Ovary (tissue), 9 donors: Measurements from ENCODE around the gene NFKB2. TPM values are rescaled to one million over a fixed set of nuclear protein-coding genes. Genes with fewer than 3 reads are reported as not detected.

Experiments
- DNase-seq, 5 donors: peaks; one replicate each; pipeline ENCODE4 v3.0.0-alpha.2; 2019 to 2020
- H3K27ac ChIP-seq, 2 donors: fragments of 200-600 bp; one replicate each; pipeline versions ENCODE4 v1.5.1 to v1.8.0; 2019 to 2022
- H3K27me3 ChIP-seq: fragments of 200-600 bp; one replicate; pipeline ENCODE4 v1.8.0; 2022
- H3K36me3 ChIP-seq: fragments of 200-600 bp; sonication (generic); one replicate; pipeline ENCODE4 v1.5.1; 2019
- H3K4me1 ChIP-seq: one replicate; pipeline ENCODE4 v1.8.1; 2013; ENCODE audit warnings: mild to moderate bottlenecking, moderate library complexity; ENCODE audit not compliant: insufficient read depth
- H3K4me3 ChIP-seq: fragments of 200-600 bp; sonication (generic); one replicate; pipeline ENCODE4 v1.5.1; 2017
- H3K9me3 ChIP-seq, 2 donors: fragments of 200-600 bp in 1 of 2; sonication (generic) in 1 of 2; one replicate each; pipeline versions ENCODE4 v1.5.1 to v1.8.1; 2013 to 2019; ENCODE audit warnings: mild to moderate bottlenecking in 1 of 2, moderate library complexity in 1 of 2
- CTCF ChIP-seq, 3 donors: fragments of 450-650 bp in 2 of 3; fragments of 200-600 bp in 1 of 3; IDR thresholded peaks; one replicate each; pipeline versions ENCODE4 v1.5.1 to v1.8.0; 2016 to 2022; ENCODE audit warnings: antibody characterized with exemption in 3 of 3, mild to moderate bottlenecking in 1 of 3
- EP300 ChIP-seq: sonication (generic); formaldehyde crosslinking; IDR thresholded peaks from one replicate; pipeline ENCODE4 v1.6.1; 2017; ENCODE audit warnings: antibody characterized with exemption
- POLR2A ChIP-seq: fragments of 450-650 bp; IDR thresholded peaks from one replicate; pipeline ENCODE4 v1.6.1; 2017; ENCODE audit warnings: antibody characterized with exemption, mild to moderate bottlenecking, moderate library complexity
- WGBS, 3 donors: extraction: QIAGEN DNeasy Blood & Tissue Kit in 1 of 3; methylation state at CpG; one replicate each; pipeline versions ENCODE4 v1.1.5 to v1.1.7; 2013 to 2017; 5-methylcytosine and 5-hydroxymethylcytosine counted together
- intact Hi-C, 4 donors: fragments of 100-400 bp; cut with DNase I; formaldehyde crosslinking; loops; one replicate each; pipeline versions ENCODE4 v1.11.0 to v1.15.1; 2022 to 2023
- polyA plus RNA-seq, 2 donors: library from polyadenylated mRNA; stranded (reverse); fragments of 200-250 nt in 1 of 2; fragments of 350-450 nt in 1 of 2; fragmentation: Illumina TruSeq in 1 of 2; extraction: RNeasy Lipid Tissue Mini Kit (QIAGEN cat#74804) in 1 of 2; gene quantifications; one replicate each; pipeline ENCODE4 v1.2.3, GENCODE V29; 2013 to 2014
- total RNA-seq, 7 donors: library from RNA; depleted of rRNA in 2 of 7; stranded (reverse); fragments of >200 nt in 2 of 7; fragmentation: NEBNext Ultra II Directional in 3 of 7; extraction: Animal tissue kit (Norgen Biotek cat#: 25700) in 3 of 7; gene quantifications; one replicate each; pipeline versions ENCODE4 v1.1.0 to v1.2.4, GENCODE V29; 2016 to 2023
- donor health status: DM: no; HTN: no; CAD: no; lungs with moderate emphysema.
- donor health status: DM: no; HTN: no; CAD: no.
- donor health status: Bipolar disorder and iron deficiency.
- donor health status: DM: yes; HTN: yes; CAD: no.
- donor health status: DM: no; HTN: no; CAD: no.
- donor health status: DM: yes; HTN: yes; CAD: no.

Gene NFKB2
- total and polyA plus RNA-seq, 9 donors: 16.3 to 42.6 (median 32.7) TPM

DNA sequence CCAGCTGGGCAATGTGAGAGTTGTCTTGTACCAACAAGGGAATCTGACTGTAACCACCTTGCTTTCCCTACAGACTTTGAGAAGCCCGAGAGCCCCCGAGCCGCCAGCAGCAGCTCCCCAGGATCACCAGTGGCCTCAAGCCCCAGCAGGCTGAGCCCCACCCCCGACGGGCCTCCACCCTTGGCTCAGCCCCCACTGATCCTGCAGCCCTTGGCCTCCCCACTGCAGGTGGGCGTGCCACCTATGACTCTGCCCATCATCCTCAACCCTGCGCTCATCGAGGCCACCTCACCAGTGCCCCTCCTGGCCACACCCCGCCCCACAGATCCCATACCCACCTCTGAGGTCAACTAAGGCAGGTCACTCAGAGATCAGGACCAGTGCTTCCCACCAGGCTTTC lies 13.5 kb upstream of the NFKB2 start:
- Histone ChIP-seq H3K27ac (no peak overlapping the region), H3K9me3 (no peaks in the 10 kb centered on the region), H3K36me3 (no peaks in the 10 kb centered on the region), H3K4me1 (no peaks in the 10 kb centered on the region), H3K4me3 (no peak overlapping the region), H3K27me3 (no peaks in the 10 kb centered on the region)
- intact Hi-C loops: loop anchor here in 1 of 4 donors (10.0 kb wide), 1 partner anchor 93 kb away; no protein-coding TSS in a partner anchor
- no peak for DNase-seq
- 82 to 87% (median 85%) methylated on average over 9 of the region's 9 CpGs for WGBS, 3 donors
- no peak for TF ChIP-seq POLR2A

DNA sequence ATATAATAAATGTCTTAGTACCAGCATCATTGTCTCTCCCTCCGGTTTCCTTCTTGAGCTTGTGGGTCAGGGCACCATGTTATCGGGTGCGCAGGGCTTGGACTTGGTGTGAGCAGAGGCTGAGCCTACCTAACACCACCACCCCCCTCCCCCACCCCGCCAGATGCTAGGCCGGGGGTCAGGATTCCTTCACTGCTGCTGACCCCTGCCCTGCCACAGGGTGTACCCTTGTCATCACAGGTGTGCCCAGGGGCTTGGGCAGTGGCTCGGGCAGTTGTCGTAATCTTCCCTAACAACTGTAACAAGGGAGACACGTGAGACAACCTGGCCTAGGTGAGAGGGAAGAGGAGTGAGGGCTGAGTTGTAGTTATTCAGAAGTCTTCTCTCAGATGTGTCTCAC lies 12.6 kb upstream of the NFKB2 start:
- no peaks in the 10 kb centered on the region for H3K9me3 ChIP-seq
- no peaks in the 10 kb centered on the region for H3K27me3 ChIP-seq
- H3K4me1 ChIP-seq: no peaks in the 10 kb centered on the region
- no peak for DNase-seq
- TF ChIP-seq CTCF (IDR thresholded peaks at IDR 0.05): no peak
- TF ChIP-seq POLR2A: no peak
- no peak for TF ChIP-seq EP300
- no peak overlapping the region for H3K27ac ChIP-seq
- no peak overlapping the region for H3K4me3 ChIP-seq
- intact Hi-C loops: loop anchor here in 1 of 4 donors (10.0 kb wide), 1 partner anchor 92 kb away; no protein-coding TSS in a partner anchor
- no peaks in the 10 kb centered on the region for H3K36me3 ChIP-seq
- 79 to 91% (median 90%) methylated on average over 8 of the region's 8 CpGs for WGBS, 3 donors

DNA sequence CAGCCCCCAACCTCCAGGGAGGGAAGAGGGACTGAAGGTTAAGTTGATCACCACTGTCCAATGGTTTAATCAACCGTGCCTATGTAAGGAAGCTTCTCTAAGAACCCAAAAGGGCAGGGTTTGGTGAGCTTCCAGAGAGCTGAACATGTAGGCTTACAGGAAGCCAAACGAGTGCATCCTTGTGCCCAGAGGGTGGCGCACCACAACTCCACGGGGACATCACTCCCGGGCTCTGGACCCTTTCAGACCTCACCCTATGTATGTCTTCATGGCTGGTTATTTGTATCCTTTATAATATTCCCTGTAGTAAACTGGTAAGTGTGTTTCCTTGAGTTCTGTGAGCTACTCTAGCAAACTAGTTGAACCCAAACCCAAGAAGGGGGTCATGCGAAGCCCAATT lies 11.5 kb upstream of the NFKB2 start:
- no peaks in the 10 kb centered on the region for H3K27me3 ChIP-seq
- no peaks in the 10 kb centered on the region for H3K4me1 ChIP-seq
- H3K36me3 ChIP-seq: no peaks in the 10 kb centered on the region
- no peak for DNase-seq
- H3K27ac ChIP-seq: no peak overlapping the region
- TF ChIP-seq POLR2A (no peak), CTCF (IDR thresholded peaks at IDR 0.05) (no peak), EP300 (no peak)
- intact Hi-C loops: loop anchor here in 1 of 4 donors (10.0 kb wide), 1 partner anchor 91 kb away; no protein-coding TSS in a partner anchor
- WGBS, 3 donors: 38 to 43% (median 41%) methylated on average over 6 of the region's 6 CpGs
- no peak overlapping the region for H3K4me3 ChIP-seq
- no peaks in the 10 kb centered on the region for H3K9me3 ChIP-seq

DNA sequence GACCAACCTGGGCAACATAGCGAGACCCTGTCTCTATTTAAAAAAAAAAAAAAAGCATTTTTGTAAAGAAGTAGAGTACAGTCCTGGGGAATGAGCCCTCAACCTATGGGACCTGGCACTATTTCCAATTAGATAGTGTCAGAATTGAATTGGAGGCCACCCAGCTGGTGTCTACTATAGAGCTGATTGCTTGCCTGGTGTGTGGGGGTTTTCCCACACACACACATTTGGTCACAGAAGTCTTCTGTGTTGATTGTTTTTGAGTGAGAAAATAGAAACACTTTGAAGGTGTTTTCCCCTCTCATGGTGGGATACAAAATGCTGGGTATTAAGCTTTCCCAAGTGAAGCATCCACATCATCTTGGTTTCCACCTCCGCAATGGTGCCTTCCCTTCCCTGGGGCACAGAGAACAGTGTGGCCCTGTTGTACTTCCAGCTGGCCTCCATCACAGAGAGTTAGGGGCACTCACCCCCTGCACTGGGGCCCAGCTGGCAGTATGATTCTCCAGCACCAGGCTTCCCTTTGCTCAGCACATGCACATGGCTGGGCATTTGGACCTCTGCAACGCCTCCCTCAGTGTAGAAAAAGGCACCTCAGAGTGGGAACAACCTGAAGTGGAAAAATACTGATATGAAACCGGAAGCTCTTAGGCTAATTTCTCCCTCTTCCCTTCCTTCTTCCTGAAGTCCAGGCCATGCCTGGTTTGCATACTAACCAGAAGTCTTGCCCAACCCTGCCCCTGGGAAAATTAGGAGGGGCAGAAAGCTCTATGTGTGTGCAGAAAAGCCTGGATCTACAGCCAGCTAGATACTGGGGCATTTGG lies 10.7 kb upstream of the NFKB2 start:
- no peak for DNase-seq

More for the DNA sequence above, 10.7 kb upstream of the NFKB2 start:
- H3K4me3 ChIP-seq: no peak overlapping the region
- 60 to 62% (median 60%) methylated on average over 4 of the region's 4 CpGs for WGBS, 3 donors
- H3K36me3 ChIP-seq: no peaks in the 10 kb centered on the region
- no peaks in the 10 kb centered on the region for H3K27me3 ChIP-seq
- H3K4me1 ChIP-seq: no peaks in the 10 kb centered on the region
- H3K9me3 ChIP-seq: no peaks in the 10 kb centered on the region
- no peak for TF ChIP-seq CTCF (IDR thresholded peaks at IDR 0.05)
- no peak for TF ChIP-seq EP300
- no peak for TF ChIP-seq POLR2A
- no peak overlapping the region for H3K27ac ChIP-seq
- intact Hi-C loops: loop anchor here in 1 of 4 donors (10.0 kb wide), 1 partner anchor 90 kb away; no protein-coding TSS in a partner anchor
